ENCODE data around the gene ZNF827.

Gene ZNF827

GRCh38 chr4:145760176-145760575 is 178.4 kb downstream of the ZNF827 start:
- TF ChIP-seq, protein P1, sequence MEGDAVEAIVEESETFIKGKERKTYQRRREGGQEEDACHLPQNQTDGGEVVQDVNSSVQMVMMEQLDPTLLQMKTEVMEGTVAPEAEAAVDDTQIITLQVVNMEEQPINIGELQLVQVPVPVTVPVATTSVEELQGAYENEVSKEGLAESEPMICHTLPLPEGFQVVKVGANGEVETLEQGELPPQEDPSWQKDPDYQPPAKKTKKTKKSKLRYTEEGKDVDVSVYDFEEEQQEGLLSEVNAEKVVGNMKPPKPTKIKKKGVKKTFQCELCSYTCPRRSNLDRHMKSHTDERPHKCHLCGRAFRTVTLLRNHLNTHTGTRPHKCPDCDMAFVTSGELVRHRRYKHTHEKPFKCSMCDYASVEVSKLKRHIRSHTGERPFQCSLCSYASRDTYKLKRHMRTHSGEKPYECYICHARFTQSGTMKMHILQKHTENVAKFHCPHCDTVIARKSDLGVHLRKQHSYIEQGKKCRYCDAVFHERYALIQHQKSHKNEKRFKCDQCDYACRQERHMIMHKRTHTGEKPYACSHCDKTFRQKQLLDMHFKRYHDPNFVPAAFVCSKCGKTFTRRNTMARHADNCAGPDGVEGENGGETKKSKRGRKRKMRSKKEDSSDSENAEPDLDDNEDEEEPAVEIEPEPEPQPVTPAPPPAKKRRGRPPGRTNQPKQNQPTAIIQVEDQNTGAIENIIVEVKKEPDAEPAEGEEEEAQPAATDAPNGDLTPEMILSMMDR (IDR thresholded peaks at IDR 0.05; ENCODE audit: control extremely low read depth, extremely low read depth, low read depth, missing control alignments): no peak
- DNase-seq (ENCODE audit: extremely low spot score): no peak
- ChIA-PET CTCF (interaction anchor here (0.7 to 3.7 kb wide), 2 partner anchors 11 to 12 kb away, joined by 3 to 16 read pairs; no protein-coding TSS in a partner anchor), POLR2A (no interaction called here)

DNA sequence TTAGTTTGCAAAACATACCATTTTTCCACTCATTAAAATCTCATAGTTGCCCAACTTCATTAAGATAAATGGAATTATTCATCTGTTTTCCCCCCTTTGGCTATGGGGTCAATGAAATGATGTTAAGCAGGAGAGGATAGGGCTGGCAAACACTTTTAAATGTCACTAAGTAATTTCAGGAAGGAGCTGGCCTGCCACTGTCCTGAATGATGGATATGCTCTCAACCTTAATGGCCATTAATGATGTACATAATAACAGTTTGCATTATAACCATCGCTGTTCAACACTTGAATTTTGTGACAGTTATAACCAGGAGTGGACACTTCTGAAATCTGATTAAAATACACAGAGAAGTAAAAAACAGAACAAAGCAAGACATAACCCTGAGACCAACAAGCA is 181.4 kb downstream of the ZNF827 start:
- POLR2A ChIA-PET: no interaction called here

DNA sequence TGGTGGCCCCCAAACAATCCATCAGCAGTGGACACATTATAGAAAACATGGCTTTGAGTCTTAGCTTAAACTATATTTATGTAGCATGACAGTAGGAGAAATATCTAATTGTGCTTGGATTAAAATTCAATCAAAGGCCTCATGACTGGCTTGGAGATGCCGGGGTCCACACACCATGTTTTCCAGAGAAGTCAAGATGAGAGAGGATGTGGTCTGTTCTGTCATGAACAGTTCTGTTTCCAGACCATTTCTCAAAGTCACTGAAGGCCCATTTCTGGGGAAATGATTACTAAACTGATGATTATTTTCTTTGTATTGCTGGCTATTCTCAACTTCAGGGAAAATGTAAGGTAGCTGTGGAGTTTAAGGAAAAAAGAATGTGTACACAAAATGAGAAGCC is 182.4 kb downstream of the ZNF827 start:
- CTCF ChIA-PET: interaction anchor here (1.1 to 2.0 kb wide), 2 partner anchors 13 to 18 kb away, joined by 4 to 7 read pairs; no protein-coding TSS in a partner anchor
- TF ChIP-seq, protein P1 (IDR thresholded peaks at IDR 0.05; ENCODE audit: control extremely low read depth, extremely low read depth, low read depth, missing control alignments): no peak
- POLR2A ChIA-PET: no interaction called here
- DNase-seq (ENCODE audit: extremely low spot score): no peak

More for the DNA sequence above, 181.4 kb downstream of the ZNF827 start:
- TF ChIP-seq, protein P1 (IDR thresholded peaks at IDR 0.05; ENCODE audit: control extremely low read depth, extremely low read depth, low read depth, missing control alignments): no peak
- CTCF ChIA-PET: interaction anchor here (2.0 kb wide), 1 partner anchor 17 kb away, joined by 7 read pairs; no protein-coding TSS in a partner anchor
- DNase-seq (ENCODE audit: extremely low spot score): no peak

DNA sequence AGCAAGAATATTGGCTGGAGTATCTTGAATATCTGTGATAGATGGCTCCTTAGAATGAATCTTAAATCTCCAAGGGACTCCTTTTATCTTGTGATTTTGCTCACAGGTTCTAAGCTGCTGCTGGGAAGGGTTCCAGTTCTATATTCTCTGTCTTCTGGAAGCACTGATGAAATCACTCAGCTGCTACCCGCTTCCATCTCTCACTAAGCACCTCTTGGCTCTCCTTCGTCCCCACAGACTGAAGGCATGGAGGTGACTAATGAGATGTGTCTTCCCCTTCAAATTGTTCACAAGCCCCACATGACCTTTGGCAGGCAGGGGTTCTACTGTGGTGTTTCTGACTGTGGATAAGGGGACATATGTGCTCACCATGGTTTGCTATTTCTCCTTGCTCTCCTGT is 182.8 kb downstream of the ZNF827 start:
- ChIA-PET POLR2A (no interaction called here), CTCF (interaction anchor here (1.1 to 2.0 kb wide), 2 partner anchors 12 to 18 kb away, joined by 4 to 7 read pairs; no protein-coding TSS in a partner anchor)
- TF ChIP-seq, protein P1 (IDR thresholded peaks at IDR 0.05; ENCODE audit: control extremely low read depth, extremely low read depth, low read depth, missing control alignments): no peak
- DNase-seq (ENCODE audit: extremely low spot score): no peak

DNA sequence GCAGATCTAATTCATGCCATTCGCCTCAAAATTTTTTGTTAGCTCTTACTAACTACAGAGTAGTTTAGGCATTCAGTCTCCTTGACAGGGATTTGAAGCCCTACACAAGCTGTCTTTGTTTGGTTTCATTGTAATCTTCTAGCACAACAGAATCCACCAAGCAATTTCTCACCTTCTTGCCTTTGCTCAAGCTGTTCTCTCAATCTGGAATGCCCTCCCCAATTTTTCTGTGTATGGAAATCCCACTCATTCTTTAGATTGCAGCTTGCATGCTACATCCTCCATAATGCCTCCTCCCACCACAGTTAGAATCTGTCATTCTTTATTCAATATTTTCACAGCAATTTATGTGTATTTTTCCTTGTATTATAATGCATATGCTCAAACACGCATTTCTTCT is 195.0 kb downstream of the ZNF827 start:
- TF ChIP-seq, protein P1 (IDR thresholded peaks at IDR 0.05; ENCODE audit: control extremely low read depth, extremely low read depth, low read depth, missing control alignments): no peak
- DNase-seq (ENCODE audit: extremely low spot score): no peak
- ChIA-PET CTCF (interaction anchor here (1.1 to 1.4 kb wide), 5 partner anchors 10 to 34 kb away, joined by 3 to 4 read pairs (median 3); no protein-coding TSS in a partner anchor), POLR2A (no interaction called here)

GRCh38 chr4:145740806-145741205 is 197.8 kb downstream of the ZNF827 start:
- ChIA-PET POLR2A (no interaction called here), CTCF (interaction anchor here (1.2 kb wide), 1 partner anchor 98 kb away, joined by 4 read pairs; no protein-coding TSS in a partner anchor)
- TF ChIP-seq, protein P1 (IDR thresholded peaks at IDR 0.05; ENCODE audit: control extremely low read depth, extremely low read depth, low read depth, missing control alignments): no peak
- DNase-seq (ENCODE audit: extremely low spot score): no peak

Measured in GM10248 (cell line).